GM18499 (cell line): Measurements from ENCODE around the gene PDE4D.
"Not testable (repeated sequence)": the region's sequence is repeated elsewhere in the genome, so short reads cannot be mapped to it uniquely, and the experiment has no call there.

ENCODE experiments used
- ATAC-seq: cut with Tn5 transposase; IDR thresholded peaks from one replicate; pipeline ENCODE4 v1.9.1; 2021; ENCODE audit warnings: moderate number of reproducible peaks; ENCODE audit not compliant: insufficient read depth, unreplicated experiment

PDE4D gene

GRCh38 chr5:59749782-59750520 is 143.6 kb downstream of the PDE4D start:
- no peak for ATAC-seq

- ATAC-seq, result not testable (repeated sequence)
These were observed 145.4 kb downstream of the PDE4D start for GRCh38 chr5:59748036-59748663.

GRCh38 chr5:59746241-59746765 is 147.2 kb downstream of the PDE4D start:
- no peak for ATAC-seq

- ATAC-seq, result no peak
These were observed 148.1 kb downstream of the PDE4D start for GRCh38 chr5:59745415-59745863.

- no peak for ATAC-seq
These were observed 149.0 kb downstream of the PDE4D start for GRCh38 chr5:59744531-59744992.

- no peak for ATAC-seq
These were observed 151.9 kb downstream of the PDE4D start for GRCh38 chr5:59741599-59741998.

GRCh38 chr5:59738024-59738423 is 155.5 kb downstream of the PDE4D start:
- no peak for ATAC-seq

GRCh38 chr5:59732806-59733205 is 160.7 kb downstream of the PDE4D start:
- no peak for ATAC-seq

GRCh38 chr5:59732301-59732700 is 161.2 kb downstream of the PDE4D start:
- no peak for ATAC-seq

GRCh38 chr5:59731809-59732208 is 161.7 kb downstream of the PDE4D start:
- ATAC-seq, result no peak

GRCh38 chr5:59729820-59730219 is 163.7 kb downstream of the PDE4D start:
- ATAC-seq, result no peak

GRCh38 chr5:59729357-59729756 is 164.2 kb downstream of the PDE4D start:
- ATAC-seq, result no peak

GRCh38 chr5:59728356-59728755 is 165.2 kb downstream of the PDE4D start:
- no peak for ATAC-seq

GRCh38 chr5:59727186-59727585 is 166.3 kb downstream of the PDE4D start:
- no peak for ATAC-seq

- no peak for ATAC-seq
These were observed 168.1 kb downstream of the PDE4D start for GRCh38 chr5:59725392-59725767.

GRCh38 chr5:59724482-59725391 is 168.8 kb downstream of the PDE4D start:
- no peak for ATAC-seq

- no peak for ATAC-seq
These were observed 170.7 kb downstream of the PDE4D start for GRCh38 chr5:59722874-59723273.

- no peak for ATAC-seq
These were observed 171.8 kb downstream of the PDE4D start for GRCh38 chr5:59721741-59722140.

- ATAC-seq, result no peak
These were observed 173.5 kb downstream of the PDE4D start for GRCh38 chr5:59720063-59720462.

- no peak for ATAC-seq
These were observed 176.5 kb downstream of the PDE4D start for GRCh38 chr5:59716966-59717500.
